CD4-positive, alpha-beta T cell treated with Interleukin-2 at 100 ng/mL for 4 hours (primary cell): Measurements from ENCODE around the gene ROR1.
"Not testable (repeated sequence)": the region's sequence is repeated elsewhere in the genome, so short reads cannot be mapped to it uniquely, and the experiment has no call there.

Experiments used
- DNase-seq: peaks from one replicate; pipeline ENCODE4 v3.0.0-alpha.2; 2020; ENCODE audit warnings: low spot score

ROR1 gene

DNA sequence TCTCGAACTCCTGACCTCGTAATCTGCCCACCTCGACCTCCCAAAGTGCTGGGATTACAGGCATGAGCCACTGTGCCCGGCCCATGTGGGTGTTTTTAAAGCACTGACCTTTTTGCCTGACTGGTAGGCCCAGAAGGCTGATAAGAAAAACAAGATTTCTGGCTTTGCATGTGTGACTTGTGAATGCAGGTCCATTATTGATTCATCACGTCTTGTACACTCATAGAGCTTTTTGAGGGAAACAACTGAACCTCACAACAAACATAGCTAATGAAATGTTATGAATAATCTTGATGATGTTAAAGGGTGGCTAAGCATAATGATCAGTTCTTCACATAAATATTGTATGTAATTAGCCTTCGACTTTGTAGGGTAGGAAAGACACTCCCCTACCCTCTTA lies 288.7 kb downstream of the ROR1 start:
- DNase-seq = no peak

GRCh38 chr1:64062941-64063581 lies 289.2 kb downstream of the ROR1 start:
- no peak for DNase-seq

DNA sequence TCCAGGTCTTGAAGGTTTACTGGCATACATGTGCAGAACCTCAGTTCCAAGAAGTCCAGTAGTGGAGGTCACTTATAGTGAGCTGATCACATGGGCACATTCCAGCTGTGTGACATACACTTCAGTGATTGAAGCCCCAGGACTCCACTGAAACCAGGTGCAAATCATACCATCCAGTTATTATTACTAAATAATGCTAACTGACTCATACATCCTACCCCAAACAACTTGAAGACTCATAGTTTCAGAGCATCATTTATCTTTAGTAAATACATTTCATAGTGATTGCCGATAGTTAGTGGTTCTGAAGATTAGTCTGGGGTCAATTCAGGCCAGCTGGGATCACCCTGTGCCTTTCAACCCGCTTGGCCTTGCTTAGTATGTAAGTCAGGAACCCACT lies 291.8 kb downstream of the ROR1 start:
- DNase-seq = no peak

DNA sequence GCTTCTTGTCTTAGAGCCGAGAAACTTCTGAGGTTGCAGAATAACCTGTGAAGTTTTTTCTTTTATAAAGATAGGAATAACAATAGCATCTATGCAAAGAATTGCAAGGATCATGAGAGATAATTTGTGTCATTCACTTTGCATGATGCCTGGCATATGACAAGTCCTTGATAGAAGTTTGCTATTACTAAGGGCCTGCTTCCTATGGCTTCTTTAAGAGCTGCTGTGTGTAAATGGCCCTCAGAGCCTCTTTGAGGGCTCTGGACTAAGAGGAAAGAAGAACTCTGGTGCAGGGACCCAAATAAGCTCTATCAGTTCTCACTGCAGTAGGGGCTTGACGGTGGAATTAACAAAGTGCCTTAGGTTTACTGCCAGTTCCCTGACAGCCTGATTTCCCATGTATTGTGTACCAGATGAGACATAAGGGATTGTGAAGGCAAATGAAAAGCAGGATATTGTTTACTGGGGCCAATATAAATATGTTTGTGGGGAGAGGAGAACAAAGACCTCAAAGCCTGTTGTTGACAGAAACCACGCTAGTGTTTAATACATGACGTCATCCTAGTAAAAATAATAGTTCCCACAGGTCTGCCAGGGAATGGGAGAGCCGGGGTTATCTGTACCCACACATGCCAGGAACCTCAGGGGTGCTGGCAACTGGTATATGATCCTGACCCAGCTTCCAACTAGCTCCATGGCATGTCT lies 298.4 kb downstream of the ROR1 start:
- DNase-seq = no peak

DNA sequence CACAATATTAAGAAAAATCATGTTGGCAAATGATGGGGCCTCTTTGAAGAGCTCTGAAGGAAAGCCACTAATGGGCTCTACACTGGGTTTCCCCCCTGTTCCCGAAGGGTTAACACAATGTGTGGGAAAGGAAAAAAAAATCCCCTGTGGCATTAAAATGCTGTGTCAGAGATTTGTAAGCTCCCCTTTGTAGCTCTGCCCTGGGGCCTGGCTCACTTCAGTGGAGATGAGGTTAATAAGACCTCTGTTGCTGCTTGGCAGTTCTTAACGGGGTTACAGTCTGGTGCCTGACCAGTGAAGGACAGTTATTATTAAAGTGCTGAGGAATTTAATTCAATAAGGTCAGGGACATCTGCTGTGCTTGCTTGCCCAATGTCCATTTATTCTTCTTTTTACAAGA lies 299.9 kb downstream of the ROR1 start:
- no peak for DNase-seq

GRCh38 chr1:64074767-64075166 lies 300.9 kb downstream of the ROR1 start:
- no peak for DNase-seq

DNA sequence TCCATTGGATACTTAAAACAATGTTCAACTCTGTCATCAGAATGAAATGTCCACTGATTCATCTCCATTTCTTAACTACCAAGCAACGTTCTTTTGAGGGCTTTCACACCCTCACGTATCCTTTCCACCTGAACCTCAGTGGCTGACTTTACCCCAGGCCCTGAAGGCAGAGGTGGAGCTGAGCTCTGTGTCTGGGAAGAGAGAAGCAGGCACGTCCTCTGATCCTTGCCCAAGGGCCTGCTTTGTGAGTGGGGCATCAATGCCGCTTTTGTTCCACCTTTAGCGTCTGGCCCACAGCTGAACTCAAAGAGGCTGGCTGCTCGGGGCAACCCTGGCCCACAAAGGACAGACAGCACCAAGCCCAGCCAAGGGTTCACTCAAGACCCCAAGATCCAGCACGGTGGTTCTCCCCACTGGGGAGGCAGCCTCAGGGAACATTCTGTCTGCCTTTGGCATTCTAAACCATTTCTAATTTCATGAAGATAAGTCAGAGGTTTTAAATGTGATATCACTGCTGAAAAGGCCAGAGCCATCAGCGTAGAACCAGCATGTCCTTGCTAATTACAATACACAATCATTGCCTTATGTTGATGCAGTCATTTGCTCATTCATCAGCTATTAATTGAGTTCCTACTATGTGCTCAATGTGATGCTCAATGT lies 303.6 kb downstream of the ROR1 start:
- DNase-seq = no peak

- DNase-seq = no peak
These were observed 307.2 kb downstream of the ROR1 start for GRCh38 chr1:64080941-64081562.

DNA sequence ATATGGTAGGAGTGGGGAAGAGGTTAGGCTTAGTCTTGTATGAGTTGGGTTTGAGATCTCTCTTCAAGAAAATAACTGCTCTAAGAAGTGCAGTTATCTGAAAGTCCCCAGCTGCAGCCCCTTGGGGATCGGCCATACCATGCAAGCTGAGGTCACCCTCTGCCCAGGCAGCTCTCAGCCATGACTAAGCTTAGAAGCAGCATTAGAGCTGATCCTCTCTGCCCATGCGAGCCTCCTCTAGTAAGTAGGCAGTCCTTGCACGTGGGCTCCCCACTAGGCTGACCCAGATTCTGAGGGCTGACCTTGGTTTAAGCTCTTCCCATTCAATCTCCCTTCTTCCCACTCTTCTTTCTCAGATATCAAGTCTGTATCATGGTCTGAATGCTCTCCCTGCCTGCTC lies 308.6 kb downstream of the ROR1 start:
- no peak for DNase-seq

- DNase-seq = no peak
These were observed 310.6 kb downstream of the ROR1 start for GRCh38 chr1:64084451-64084850.

GRCh38 chr1:64087768-64088167 lies 314.0 kb downstream of the ROR1 start:
- DNase-seq = no peak

DNA sequence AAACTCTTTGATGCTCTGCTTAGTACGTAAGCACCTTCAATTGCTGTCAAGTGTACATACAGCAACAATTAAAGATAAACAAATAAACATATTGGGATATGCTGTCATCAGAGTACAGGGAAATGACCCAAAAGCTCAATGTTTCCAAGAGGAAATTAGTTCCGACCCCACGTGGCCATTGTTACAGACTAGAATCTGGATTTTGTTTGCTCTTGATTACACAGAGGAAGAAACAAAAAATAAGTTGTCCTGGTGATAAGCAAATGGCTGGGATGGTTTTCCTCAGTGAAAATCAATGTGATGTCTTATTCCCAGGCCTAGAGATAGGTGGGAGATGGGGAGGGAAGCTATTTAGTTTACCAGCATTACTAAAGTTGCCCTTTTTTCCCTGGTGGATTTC lies 316.6 kb downstream of the ROR1 start:
- no peak for DNase-seq

DNA sequence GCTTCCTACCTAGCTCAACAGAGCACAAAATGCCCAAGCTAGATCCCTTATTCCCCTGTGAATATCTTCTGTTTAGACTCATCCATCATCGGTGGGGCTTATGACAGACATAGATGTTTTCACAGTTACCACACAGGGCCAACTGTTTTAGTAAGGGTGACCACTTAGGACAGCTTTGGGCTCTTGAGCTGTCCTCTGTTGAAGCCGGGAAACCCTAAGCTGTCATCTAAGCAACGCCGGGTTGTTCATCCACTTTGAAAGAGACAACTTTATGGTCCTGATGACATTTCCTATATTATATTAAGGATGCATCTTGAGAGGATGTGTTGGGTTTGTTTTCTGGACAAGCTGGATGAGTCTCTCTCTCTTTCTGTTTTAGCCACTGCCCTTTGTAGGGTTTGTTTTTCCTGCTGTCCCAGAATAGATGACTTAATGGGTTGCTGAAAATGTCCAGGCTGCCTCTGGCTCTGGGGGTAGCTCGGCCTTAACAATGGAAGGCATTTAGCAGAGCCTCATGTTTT lies 319.1 kb downstream of the ROR1 start:
- DNase-seq = no peak

DNA sequence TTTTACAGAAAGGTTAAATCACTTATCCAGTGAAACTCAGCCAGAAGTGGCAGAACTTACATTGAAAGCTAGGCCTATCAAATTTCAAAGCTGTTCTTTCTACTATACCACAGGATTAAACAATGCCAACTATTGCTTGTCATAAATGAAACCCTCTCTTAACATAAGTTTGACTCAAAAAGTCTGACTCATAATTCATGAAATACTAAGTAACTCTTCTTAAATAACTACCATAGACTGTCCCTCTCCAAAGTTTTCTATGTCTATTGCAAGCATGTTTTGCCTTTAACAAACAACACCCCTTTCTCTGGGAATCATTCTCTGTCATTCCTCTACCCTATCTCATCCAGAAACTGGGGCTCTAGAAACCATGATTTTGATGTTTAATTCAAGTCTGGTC lies 320.1 kb downstream of the ROR1 start:
- no peak for DNase-seq

DNA sequence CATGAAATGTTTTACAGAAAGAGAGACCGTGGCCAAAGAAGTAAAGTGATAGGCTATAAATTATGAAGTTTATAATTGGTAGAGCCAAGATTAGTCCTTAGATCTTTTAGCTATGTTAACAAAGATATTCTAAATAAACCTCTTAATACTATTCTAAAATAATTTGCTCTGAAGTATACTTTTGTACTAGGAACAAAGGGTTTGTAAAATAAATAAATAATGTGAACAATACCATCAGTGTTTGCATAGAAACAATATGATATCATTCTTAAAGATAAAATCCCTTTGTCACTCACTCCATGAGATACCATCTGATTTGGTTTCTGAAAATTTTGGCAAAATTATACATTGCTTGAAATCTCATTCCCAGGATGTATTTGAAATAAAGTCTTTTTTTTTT lies 322.0 kb downstream of the ROR1 start:
- DNase-seq = no peak

DNA sequence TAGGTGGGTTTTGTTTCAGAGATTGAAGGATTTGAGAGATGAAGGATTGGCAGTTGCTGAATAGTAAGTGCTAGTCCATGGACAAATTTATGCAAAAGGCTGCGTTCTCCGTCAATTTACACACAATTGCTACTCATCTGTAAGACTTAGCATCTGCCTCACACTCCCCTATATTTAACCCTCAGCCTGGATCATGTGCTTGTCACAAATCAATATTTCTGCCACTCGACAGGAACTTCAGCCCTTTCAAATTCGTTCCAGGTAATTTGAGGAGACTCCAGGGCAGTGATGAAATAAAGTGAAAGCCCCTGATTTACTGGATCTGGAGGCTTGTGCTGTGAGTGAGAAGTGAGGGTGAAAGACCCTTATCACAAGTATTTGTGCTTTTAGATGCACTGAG lies 324.0 kb downstream of the ROR1 start:
- DNase-seq = no peak

GRCh38 chr1:64098436-64098835 lies 324.6 kb downstream of the ROR1 start:
- DNase-seq = no peak

- DNase-seq = no peak
These were observed 325.2 kb downstream of the ROR1 start for GRCh38 chr1:64098846-64099582.

DNA sequence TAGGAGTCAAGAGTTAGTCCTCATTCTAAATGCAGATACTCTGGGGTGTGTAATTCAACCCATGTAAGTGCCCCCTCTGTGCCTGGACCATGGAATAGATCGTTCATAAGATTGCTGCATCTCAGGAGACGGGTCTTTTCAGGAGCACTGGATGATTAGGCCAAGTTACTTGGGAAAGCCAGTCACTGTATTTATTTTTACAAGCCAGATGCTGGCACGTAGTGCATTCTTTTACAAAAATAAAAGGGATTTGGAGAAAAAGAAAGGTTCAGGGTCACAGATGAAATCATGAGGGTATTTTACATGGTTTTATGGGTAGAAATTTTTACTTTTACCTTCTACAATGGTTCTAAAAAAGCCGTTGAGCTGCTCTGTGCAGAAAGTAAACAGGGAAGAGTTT lies 327.0 kb downstream of the ROR1 start:
- DNase-seq = no peak

GRCh38 chr1:64104585-64104984 lies 330.8 kb downstream of the ROR1 start:
- DNase-seq = not testable (repeated sequence)

GRCh38 chr1:64107118-64107519 lies 333.3 kb downstream of the ROR1 start:
- DNase-seq = no peak

DNA sequence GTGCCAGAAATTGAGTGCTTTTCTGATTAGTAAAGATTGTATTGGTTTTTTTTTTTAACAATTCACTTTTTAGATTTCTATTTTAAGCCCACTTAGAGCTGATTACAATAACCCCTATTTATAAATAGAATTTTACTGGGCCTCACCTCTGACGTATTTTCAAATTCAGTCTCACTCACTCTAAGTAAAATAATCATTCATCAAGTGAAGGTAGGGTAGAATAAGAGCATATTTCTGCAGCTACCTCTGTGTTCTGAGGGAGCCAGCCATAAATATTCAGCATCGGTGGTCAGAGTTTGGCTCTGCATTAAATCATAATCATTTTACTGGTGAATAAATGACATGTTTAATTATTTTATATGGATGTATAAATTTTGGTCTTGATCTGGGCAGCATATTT lies 333.8 kb downstream of the ROR1 start:
- no peak for DNase-seq
